NB4 (cell line): ENCODE measurements around the gene NAGS.

Source experiments
- CTCF ChIP-seq: IDR thresholded peaks from one replicate; pipeline ENCODE4 v1.5.1; 2012; ENCODE audit warnings: low read depth, low read length
- MAX ChIP-seq: IDR thresholded peaks from 2 replicates; pipeline ENCODE4 v1.6.1; 2011; ENCODE audit warnings: low read depth, low read length
- MYC ChIP-seq: IDR thresholded peaks from 2 replicates; pipeline ENCODE4 v1.6.1; 2011; ENCODE audit warnings: low read depth, low read length
- POLR2A ChIP-seq: IDR thresholded peaks from 2 replicates; pipeline ENCODE4 v1.6.1; 2011; ENCODE audit warnings: mild to moderate bottlenecking; ENCODE audit not compliant: insufficient read length; ENCODE audit errors: extremely low read depth

GRCh38 chr17:44037471-44037870, 33.0 kb downstream of the NAGS start:
- TF ChIP-seq CTCF (no peak), POLR2A (no peak), MYC (no peak), MAX (no peak)
